Lung (tissue), 12 donors: ENCODE data around the gene LRRC55. TPM values are rescaled to one million over a fixed set of nuclear protein-coding genes. Genes with fewer than 3 reads are reported as not detected.

Experiments used
- ATAC-seq: fragments of 200-7000 bp; cut with Tn5 transposase; one replicate; pipeline ENCODE4 v1.9.1; 2020; ENCODE audit warnings: moderate number of reproducible peaks; ENCODE audit not compliant: insufficient read depth, low FRiP score
- DNase-seq, 3 donors: peaks; one replicate each; pipeline ENCODE4 v3.0.0-alpha.2; 2013 to 2017
- H3K27ac ChIP-seq, 2 donors: one replicate each; pipeline ENCODE4 v1.5.1; 2013; ENCODE audit warnings: mild to moderate bottlenecking in 2 of 2, moderate library complexity in 2 of 2, control low read depth in 1 of 2, inconsistent platforms in 1 of 2, low read depth in 1 of 2, low read length in 1 of 2
- H3K27me3 ChIP-seq, 3 donors: one replicate each; pipeline ENCODE4 v1.5.1; 2013; ENCODE audit warnings: low read length in 2 of 3; ENCODE audit not compliant: control insufficient read depth in 3 of 3, insufficient read depth in 3 of 3
- H3K36me3 ChIP-seq, 4 donors: one replicate each; pipeline ENCODE4 v1.5.1; 2013; ENCODE audit warnings: low read length in 4 of 4, mild to moderate bottlenecking in 1 of 4, moderate library complexity in 1 of 4; ENCODE audit not compliant: control insufficient read depth in 4 of 4, insufficient read depth in 4 of 4
- H3K4me1 ChIP-seq, 5 donors: one replicate each; pipeline ENCODE4 v1.5.1; 2013; ENCODE audit warnings: low read length in 5 of 5, mild to moderate bottlenecking in 2 of 5, moderate library complexity in 1 of 5; ENCODE audit not compliant: control insufficient read depth in 5 of 5, insufficient read depth in 5 of 5
- H3K4me3 ChIP-seq: one replicate; pipeline ENCODE4 v1.5.1; 2013; ENCODE audit warnings: mild to moderate bottlenecking, control low read depth, moderate library complexity
- H3K9ac ChIP-seq, 2 donors: one replicate each; pipeline ENCODE4 v1.5.1; 2013; ENCODE audit warnings: low read length in 2 of 2, control low read depth in 1 of 2; ENCODE audit not compliant: insufficient read depth in 1 of 2
- H3K9me3 ChIP-seq, 4 donors: one replicate each; pipeline ENCODE4 v1.5.1; 2013; ENCODE audit warnings: low read length in 3 of 4, mild to moderate bottlenecking in 1 of 4, moderate library complexity in 1 of 4; ENCODE audit not compliant: control insufficient read depth in 4 of 4, insufficient read depth in 3 of 4
- CTCF ChIP-seq: IDR thresholded peaks from 2 replicates; pipeline ENCODE4 v1.5.1; 2012; ENCODE audit warnings: mild to moderate bottlenecking; ENCODE audit errors: control extremely low read depth, extremely low read depth
- WGBS, 2 donors: extraction: QIAGEN DNeasy Blood & Tissue Kit; methylation state at CpG; one replicate each; pipeline ENCODE4 v1.1.7; 2013; 5-methylcytosine and 5-hydroxymethylcytosine counted together
- polyA plus RNA-seq, 2 donors: library from polyadenylated mRNA; stranded (reverse); fragments of 200-250 nt; gene quantifications; one replicate each; pipeline ENCODE4 v1.2.1, GENCODE V29; 2013
- total RNA-seq, 2 donors: library from RNA; depleted of rRNA in 1 of 2; stranded (reverse); fragments of >200 nt in 1 of 2; gene quantifications; one replicate each; pipeline ENCODE4 v1.2.1, GENCODE V29; 2014 to 2021
- donor health status: control.
- donor health status: control.
- donor health status: Bipolar disorder and iron deficiency.
- donor health status: healthy.
- donor health status: DM: yes; HTN: yes; CAD: no.

Gene LRRC55
- total and polyA plus RNA-seq, 4 donors, result 0.02 to 2.9 (median 0.09) TPM

GRCh38 chr11:57230316-57230715 is 48.6 kb downstream of the LRRC55 start:
- ATAC-seq, result no peak
- no peak for TF ChIP-seq CTCF
- H3K4me3 ChIP-seq, result no peak overlapping the region
- WGBS, 2 donors, result 56 to 58% methylated on average over 5 of the region's 5 CpGs
- H3K9me3 ChIP-seq, result no peaks in the 10 kb centered on the region
- H3K36me3 ChIP-seq, result no peaks in the 10 kb centered on the region
- no peak overlapping the region for H3K9ac ChIP-seq
- H3K4me1 ChIP-seq, result peaks cover 0 to 9% (median 4%) of the 10 kb centered on the region in 5 donors
- no peaks in the 10 kb centered on the region for H3K27me3 ChIP-seq
- no peak overlapping the region for H3K27ac ChIP-seq
- DNase-seq, result no peak

DNA sequence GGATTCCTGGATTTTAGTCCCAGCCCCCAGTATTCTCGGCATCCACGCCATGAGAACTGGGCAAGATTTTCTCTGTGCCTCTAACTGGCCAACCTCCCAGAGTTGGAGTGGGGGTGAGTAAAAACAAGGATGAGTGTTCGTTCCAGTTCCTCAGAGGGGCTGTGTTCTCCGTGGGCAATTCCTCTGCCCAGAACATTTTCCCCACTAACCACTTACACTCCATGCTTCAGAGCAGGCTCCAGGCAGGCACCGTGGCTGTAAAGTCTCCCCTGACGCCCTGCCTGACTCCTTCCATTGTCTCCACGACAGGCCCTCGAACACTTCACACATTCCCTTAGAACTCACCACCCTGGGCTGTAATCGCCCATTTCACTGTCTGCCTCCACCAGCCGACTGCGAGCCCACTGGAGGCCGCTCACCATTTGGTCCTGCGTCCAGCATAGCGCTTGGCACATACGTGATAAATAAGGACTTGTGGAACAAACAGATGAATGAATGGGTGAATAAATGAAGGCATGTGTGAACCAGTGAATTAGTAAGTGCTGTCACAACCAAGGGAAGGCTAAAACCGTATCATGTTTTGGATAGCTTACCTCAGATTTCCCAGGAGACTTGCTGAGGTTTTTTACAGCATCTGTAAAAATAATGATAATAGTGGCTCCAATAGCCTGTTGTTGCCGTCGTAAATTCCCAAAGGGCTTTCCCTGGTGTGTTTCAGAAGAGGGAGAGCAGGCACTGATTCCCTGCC is 49.2 kb downstream of the LRRC55 start:
- TF ChIP-seq CTCF, result no peak
- no peak for DNase-seq
- peaks cover 0 to 15% (median 4%) of the 10 kb centered on the region in 5 donors for H3K4me1 ChIP-seq
- H3K9ac ChIP-seq, result no peak overlapping the region
- H3K9me3 ChIP-seq, result no peaks in the 10 kb centered on the region
- no peak for ATAC-seq
- no peak overlapping the region for H3K4me3 ChIP-seq
- H3K36me3 ChIP-seq, result no peaks in the 10 kb centered on the region
- H3K27me3 ChIP-seq, result no peaks in the 10 kb centered on the region
- H3K27ac ChIP-seq, result no peak overlapping the region
- WGBS, 2 donors, result 28 to 50% methylated on average over 18 of the region's 18 CpGs

DNA sequence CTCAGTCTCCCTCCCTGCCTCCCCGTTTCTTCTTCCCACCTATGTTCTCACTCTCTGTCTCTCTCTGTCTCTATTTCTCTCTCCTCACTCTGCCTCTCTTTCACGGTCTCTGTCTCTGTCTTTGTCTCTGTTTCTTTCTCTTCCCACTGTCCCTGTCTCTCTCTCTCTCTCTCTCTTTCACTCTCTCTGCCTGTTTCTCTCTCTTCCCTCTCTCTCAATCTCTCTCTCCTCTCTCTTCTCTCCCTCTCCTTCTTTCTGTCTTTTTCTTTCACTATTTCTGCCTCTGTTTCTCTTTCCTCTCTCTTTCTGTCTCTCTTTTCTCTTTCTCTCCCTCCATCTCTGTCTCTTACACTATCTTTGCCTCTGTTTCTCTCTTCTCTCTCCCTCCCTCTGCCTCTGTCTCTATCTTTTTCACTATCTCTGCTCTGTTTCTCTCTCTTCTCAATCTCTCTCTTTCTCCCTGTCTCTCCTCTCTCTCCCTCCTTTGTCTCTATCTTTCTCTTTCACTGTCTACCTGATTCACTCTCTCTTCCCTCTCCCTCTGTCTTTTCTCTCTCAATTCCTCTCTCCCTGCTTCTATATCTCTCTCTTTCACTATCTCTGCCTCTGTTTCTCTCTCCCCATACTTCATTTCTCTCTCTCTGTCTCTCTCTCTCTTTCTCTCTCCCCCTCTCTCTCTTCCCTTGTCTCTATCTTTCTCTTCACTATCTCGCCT is 49.9 kb downstream of the LRRC55 start:
- no peak for ATAC-seq
- peaks cover 0 to 17% (median 5%) of the 10 kb centered on the region in 5 donors for H3K4me1 ChIP-seq
- DNase-seq, result no peak
- H3K36me3 ChIP-seq, result no peaks in the 10 kb centered on the region
- no peak overlapping the region for H3K27ac ChIP-seq
- no peak overlapping the region for H3K4me3 ChIP-seq
- no peaks in the 10 kb centered on the region for H3K9me3 ChIP-seq
- no peaks in the 10 kb centered on the region for H3K27me3 ChIP-seq
- H3K9ac ChIP-seq, result no peak overlapping the region
- WGBS, 2 donors, result 48 to 49% methylated on average over 3 of the region's 3 CpGs
- TF ChIP-seq CTCF, result no peak
